G401 (cell line): Measurements from ENCODE around the gene SPIRE1. TPM values are rescaled to one million over a fixed set of nuclear protein-coding genes. Genes with fewer than 3 reads are reported as not detected.
"Not testable (repeated sequence)": the region's sequence is repeated elsewhere in the genome, so short reads cannot be mapped to it uniquely, and the experiment has no call there.

Experiments used
- DNase-seq: peaks from one replicate; pipeline ENCODE4 v3.0.0-alpha.2; 2015; ENCODE audit warnings: low spot score
- in situ Hi-C: cut with HindIII; loops from 2 replicates; pipeline ENCODE4 v1.10.0; 2016; ENCODE audit warnings: low sequenced_read_pairs, mixed read lengths
- total RNA-seq: library from RNA; depleted of rRNA; stranded (reverse); fragments of >200 nt; shearing (Covaris generic); gene quantifications from 2 replicates; pipeline ENCODE4 v1.2.3, GENCODE V29; 2014

SPIRE1 gene
- total RNA-seq, 1 experiment from 2014 or later, result 32.9 TPM

GRCh38 chr18:12652861-12653401 is 5.0 kb downstream of the SPIRE1 start:
- in situ Hi-C loops, result no loop called here
- no peak for DNase-seq

- in situ Hi-C loops, result no loop called here
- DNase-seq, result no peak
These were observed 6.3 kb downstream of the SPIRE1 start for GRCh38 chr18:12651651-12652050.

GRCh38 chr18:12647773-12648172 is 10.1 kb downstream of the SPIRE1 start:
- no peak for DNase-seq
- in situ Hi-C loops, result no loop called here

GRCh38 chr18:12645751-12646203 is 12.1 kb downstream of the SPIRE1 start:
- peak; percentile 90 for DNase-seq
- in situ Hi-C loops, result no loop called here

GRCh38 chr18:12645254-12645653 is 12.7 kb downstream of the SPIRE1 start:
- in situ Hi-C loops, result no loop called here
- DNase-seq, result no peak

- DNase-seq, in situ Hi-C loops: not testable (repeated sequence)
These were observed 14.2 kb downstream of the SPIRE1 start for GRCh38 chr18:12643756-12644155.

- DNase-seq, result peak; percentile 34
- in situ Hi-C loops, result no loop called here
These were observed 17.1 kb downstream of the SPIRE1 start for GRCh38 chr18:12640881-12641200.

- in situ Hi-C loops, result no loop called here
- DNase-seq, result peak; percentile 35
These were observed 17.7 kb downstream of the SPIRE1 start for GRCh38 chr18:12639990-12640880.

GRCh38 chr18:12638644-12639124 is 19.2 kb downstream of the SPIRE1 start:
- in situ Hi-C loops, result no loop called here
- DNase-seq, result no peak

- no peak for DNase-seq
- in situ Hi-C loops, result no loop called here
These were observed 19.8 kb downstream of the SPIRE1 start for GRCh38 chr18:12637901-12638643.

GRCh38 chr18:12637393-12637792 is 20.5 kb downstream of the SPIRE1 start:
- DNase-seq, result no peak
- in situ Hi-C loops, result no loop called here

GRCh38 chr18:12631831-12632477 is 26.0 kb downstream of the SPIRE1 start:
- DNase-seq, result no peak
- in situ Hi-C loops, result no loop called here

GRCh38 chr18:12630136-12630535 is 27.8 kb downstream of the SPIRE1 start:
- in situ Hi-C loops, result no loop called here

GRCh38 chr18:12628706-12629702 is 28.9 kb downstream of the SPIRE1 start:
- in situ Hi-C loops, result no loop called here
- no peak for DNase-seq

More at GRCh38 chr18:12630136-12630535, 27.8 kb downstream of the SPIRE1 start:
- DNase-seq, result no peak

- DNase-seq, in situ Hi-C loops: not testable (repeated sequence)
These were observed 30.7 kb downstream of the SPIRE1 start for GRCh38 chr18:12627199-12627598.

GRCh38 chr18:12625241-12625640 is 32.7 kb downstream of the SPIRE1 start:
- in situ Hi-C loops, result no loop called here
- no peak for DNase-seq

GRCh38 chr18:12621742-12622306 is 36.1 kb downstream of the SPIRE1 start:
- no peak for DNase-seq
- in situ Hi-C loops, result no loop called here

GRCh38 chr18:12615748-12616147 is 42.2 kb downstream of the SPIRE1 start:
- DNase-seq, result no peak
- in situ Hi-C loops, result no loop called here
